Spleen (tissue), 7 donors: ENCODE data around the gene PRTG.

ENCODE experiments used
- CTCF ChIP-seq, 11 experiments: fragments of 200-600 bp in 7 of 11; fragments of 450-650 bp in 4 of 11; sonication (generic) in 4 of 11; IDR thresholded peaks in 8 of 11; conservative IDR thresholded peaks in 3 of 11; 1 replicate in 7 of 11; 2 replicates in 4 of 11; pipeline versions ENCODE4 v1.4.0 to v1.8.0; 2016 to 2021; ENCODE audit warnings: antibody characterized with exemption in 11 of 11, inconsistent platforms in 4 of 11, mild to moderate bottlenecking in 1 of 11
- POLR2A ChIP-seq, 3 donors: fragments of 450-650 bp; IDR thresholded peaks; one replicate each; pipeline ENCODE4 v1.5.1; 2017; ENCODE audit warnings: antibody characterized with exemption in 3 of 3, mild to moderate bottlenecking in 1 of 3
- donor health status: DM: no; HTN: no; CAD: no; lungs with moderate emphysema.
- donor health status: DM: no; HTN: no; CAD: no.
- donor health status: DM: no; HTN: no; CAD: no.

GRCh38 chr15:55573224-55573623 lies 169.7 kb downstream of the PRTG start:
- TF ChIP-seq CTCF (IDR thresholded peaks at IDR 0.05 in 8 of 11, conservative IDR thresholded peaks at IDR 0.05 in 3 of 11), result no peak
- TF ChIP-seq POLR2A (IDR thresholded peaks at IDR 0.05), result no peak
